ENCODE measurements around the gene ESRRB.

The ESRRB gene

GRCh38 chr14:76375947-76376404, at the start of gene ESRRB:
Gene ESRRB (plus strand): TSS chr14:76376137. CDS start chr14:76376402, 265 bp downstream.
- DNase-seq = no peak

- DNase-seq = no peak
Measured at GRCh38 chr14:76326918-76327689, 48.8 kb upstream of the ESRRB start.

GRCh38 chr14:76328457-76329137, 47.3 kb upstream of the ESRRB start:
- no peak for DNase-seq

- DNase-seq = no peak
Measured at GRCh38 chr14:76329154-76329928, 46.6 kb upstream of the ESRRB start.

- DNase-seq = no peak
Measured at GRCh38 chr14:76329951-76330350, 46.0 kb upstream of the ESRRB start.

GRCh38 chr14:76330411-76331327, 45.3 kb upstream of the ESRRB start:
- no peak for DNase-seq

- no peak for DNase-seq
Measured at GRCh38 chr14:76331328-76332011, 44.5 kb upstream of the ESRRB start.

- no peak for DNase-seq
Measured at GRCh38 chr14:76333664-76334063, 42.3 kb upstream of the ESRRB start.

GRCh38 chr14:76334316-76334715, 41.6 kb upstream of the ESRRB start:
- DNase-seq = no peak

- DNase-seq = no peak
Measured at GRCh38 chr14:76336876-76337275, 39.1 kb upstream of the ESRRB start.

- no peak for DNase-seq
Measured at GRCh38 chr14:76337635-76338545, 38.0 kb upstream of the ESRRB start.

- no peak for DNase-seq
Measured at GRCh38 chr14:76339728-76340615, 36.0 kb upstream of the ESRRB start.

GRCh38 chr14:76343386-76343785, 32.6 kb upstream of the ESRRB start:
- no peak for DNase-seq

- DNase-seq = no peak
Measured at GRCh38 chr14:76346391-76347160, 29.4 kb upstream of the ESRRB start.

GRCh38 chr14:76348898-76349297, 27.0 kb upstream of the ESRRB start:
- DNase-seq = no peak

- DNase-seq = no peak
Measured at GRCh38 chr14:76349993-76350392, 25.9 kb upstream of the ESRRB start.

GRCh38 chr14:76350671-76351070, 25.3 kb upstream of the ESRRB start:
- DNase-seq = no peak

- no peak for DNase-seq
Measured at GRCh38 chr14:76351941-76352340, 24.0 kb upstream of the ESRRB start.

Measured in NCI-H774 (cell line).